Stimulated activated CD4-positive, alpha-beta T cell treated with anti-CD3 and anti-CD28 coated beads, Interleukin-4, amount 100 ng/mL, for 24 hours (primary cell): Measurements from ENCODE around the gene HMGB2.

ENCODE experiments used
- DNase-seq: peaks from one replicate; pipeline ENCODE4 v3.0.0-alpha.2; 2020

The HMGB2 gene

GRCh38 chr4:173334085-173334890 is at the start of gene HMGB2:
Gene HMGB2 (minus strand): TSS chr4:173334358. CDS start chr4:173333649, 709 bp downstream.
- DNase-seq: peak; percentile 100

GRCh38 chr4:173382349-173382748 is 48.2 kb upstream of the HMGB2 start:
- no peak for DNase-seq

GRCh38 chr4:173381610-173382009 is 47.5 kb upstream of the HMGB2 start:
- DNase-seq: no peak

GRCh38 chr4:173380987-173381386 is 46.8 kb upstream of the HMGB2 start:
- DNase-seq: no peak

GRCh38 chr4:173379929-173380328 is 45.8 kb upstream of the HMGB2 start:
- no peak for DNase-seq

GRCh38 chr4:173374588-173374987 is 40.4 kb upstream of the HMGB2 start:
- DNase-seq: no peak

GRCh38 chr4:173371292-173372192 is 37.4 kb upstream of the HMGB2 start:
- peak; percentile 37 for DNase-seq

- DNase-seq: peak; percentile 97
Observed at GRCh38 chr4:173370477-173371291, 36.5 kb upstream of the HMGB2 start, which contains the start of gene SAP30. Gene SAP30 (plus strand): TSS chr4:173370954. CDS start chr4:173371183, 229 bp downstream.

GRCh38 chr4:173370130-173370476 is 35.9 kb upstream of the HMGB2 start:
- peak; percentile 63 for DNase-seq

- DNase-seq: no peak
Observed at GRCh38 chr4:173367946-173368345, 33.8 kb upstream of the HMGB2 start.

- no peak for DNase-seq
Observed at GRCh38 chr4:173367285-173367684, 33.1 kb upstream of the HMGB2 start.

- no peak for DNase-seq
Observed at GRCh38 chr4:173365359-173365996, 31.3 kb upstream of the HMGB2 start.

GRCh38 chr4:173362666-173363065 is 28.5 kb upstream of the HMGB2 start:
- no peak for DNase-seq

- DNase-seq: no peak
Observed at GRCh38 chr4:173360587-173361221, 26.5 kb upstream of the HMGB2 start.

- DNase-seq: no peak
Observed at GRCh38 chr4:173357939-173358338, 23.8 kb upstream of the HMGB2 start.

GRCh38 chr4:173347467-173347866 is 13.3 kb upstream of the HMGB2 start:
- no peak for DNase-seq

GRCh38 chr4:173346074-173346473 is 11.9 kb upstream of the HMGB2 start:
- no peak for DNase-seq

- no peak for DNase-seq
Observed at GRCh38 chr4:173345648-173346047, 11.5 kb upstream of the HMGB2 start.

- no peak for DNase-seq
Observed at GRCh38 chr4:173343832-173344397, 9.8 kb upstream of the HMGB2 start.

GRCh38 chr4:173337463-173337862 is 3.3 kb upstream of the HMGB2 start:
- DNase-seq: no peak
